LNCaP clone FGC (cell line): ENCODE measurements around the gene FOXP1.

Experiments
- DNase-seq: peaks from one replicate; pipeline ENCODE4 v3.0.0-alpha.2; 2011; ENCODE audit warnings: low read depth
- H3K4me3 ChIP-seq: 2 replicates; pipeline ENCODE4 v1.5.1; 2011; ENCODE audit warnings: mild to moderate bottlenecking, low read depth, low read length, control low read depth
- TF ChIP-seq, protein P1 (sequence below): IDR thresholded peaks from 2 replicates; pipeline ENCODE4 v1.5.1; 2012; ENCODE audit warnings: mild to moderate bottlenecking; ENCODE audit not compliant: control insufficient read depth, insufficient read depth; ENCODE audit errors: extremely low read depth

FOXP1 gene

DNA sequence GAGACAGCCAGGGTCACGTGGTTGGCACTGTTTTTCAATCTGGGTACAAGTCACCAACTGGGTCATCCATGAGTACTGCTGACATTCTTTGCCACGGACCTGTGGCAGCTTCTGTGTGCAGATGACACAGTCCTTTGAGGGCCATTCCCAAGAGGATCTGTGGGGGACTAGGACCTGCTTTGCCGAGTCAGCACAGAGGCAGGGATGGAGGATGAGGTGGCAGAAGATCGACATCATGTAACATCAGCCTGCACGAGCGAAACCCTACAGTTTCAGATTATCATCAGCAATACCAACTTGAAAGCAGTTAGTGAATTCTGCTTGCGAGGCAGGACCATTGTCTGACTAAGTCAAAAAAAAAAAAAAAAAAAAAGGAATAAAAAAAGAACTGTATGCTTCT lies 227.7 kb downstream of the FOXP1 start:
- TF ChIP-seq, protein P1, sequence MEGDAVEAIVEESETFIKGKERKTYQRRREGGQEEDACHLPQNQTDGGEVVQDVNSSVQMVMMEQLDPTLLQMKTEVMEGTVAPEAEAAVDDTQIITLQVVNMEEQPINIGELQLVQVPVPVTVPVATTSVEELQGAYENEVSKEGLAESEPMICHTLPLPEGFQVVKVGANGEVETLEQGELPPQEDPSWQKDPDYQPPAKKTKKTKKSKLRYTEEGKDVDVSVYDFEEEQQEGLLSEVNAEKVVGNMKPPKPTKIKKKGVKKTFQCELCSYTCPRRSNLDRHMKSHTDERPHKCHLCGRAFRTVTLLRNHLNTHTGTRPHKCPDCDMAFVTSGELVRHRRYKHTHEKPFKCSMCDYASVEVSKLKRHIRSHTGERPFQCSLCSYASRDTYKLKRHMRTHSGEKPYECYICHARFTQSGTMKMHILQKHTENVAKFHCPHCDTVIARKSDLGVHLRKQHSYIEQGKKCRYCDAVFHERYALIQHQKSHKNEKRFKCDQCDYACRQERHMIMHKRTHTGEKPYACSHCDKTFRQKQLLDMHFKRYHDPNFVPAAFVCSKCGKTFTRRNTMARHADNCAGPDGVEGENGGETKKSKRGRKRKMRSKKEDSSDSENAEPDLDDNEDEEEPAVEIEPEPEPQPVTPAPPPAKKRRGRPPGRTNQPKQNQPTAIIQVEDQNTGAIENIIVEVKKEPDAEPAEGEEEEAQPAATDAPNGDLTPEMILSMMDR, result no peak
- no peak overlapping the region for H3K4me3 ChIP-seq
- DNase-seq, result no peak

DNA sequence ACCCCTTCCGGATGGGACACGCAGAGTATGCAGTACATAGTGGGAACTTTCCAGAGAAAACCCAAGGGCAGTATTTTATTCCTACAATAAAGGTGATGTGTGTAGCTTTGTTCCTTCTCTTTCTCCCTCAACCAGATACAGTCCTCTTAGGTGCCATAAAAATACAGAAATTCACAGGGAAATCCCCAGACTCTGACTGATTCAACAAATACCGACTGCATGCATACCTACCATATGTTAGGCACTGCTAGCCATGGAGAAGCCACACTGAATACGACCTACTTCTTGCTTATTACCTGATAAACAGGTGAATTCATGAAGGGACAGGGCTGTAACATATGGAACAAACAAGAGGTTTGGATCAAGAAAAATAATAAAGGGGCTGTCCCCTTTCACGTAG lies 228.5 kb downstream of the FOXP1 start:
- TF ChIP-seq, protein P1, result no peak
- no peak overlapping the region for H3K4me3 ChIP-seq
- no peak for DNase-seq

DNA sequence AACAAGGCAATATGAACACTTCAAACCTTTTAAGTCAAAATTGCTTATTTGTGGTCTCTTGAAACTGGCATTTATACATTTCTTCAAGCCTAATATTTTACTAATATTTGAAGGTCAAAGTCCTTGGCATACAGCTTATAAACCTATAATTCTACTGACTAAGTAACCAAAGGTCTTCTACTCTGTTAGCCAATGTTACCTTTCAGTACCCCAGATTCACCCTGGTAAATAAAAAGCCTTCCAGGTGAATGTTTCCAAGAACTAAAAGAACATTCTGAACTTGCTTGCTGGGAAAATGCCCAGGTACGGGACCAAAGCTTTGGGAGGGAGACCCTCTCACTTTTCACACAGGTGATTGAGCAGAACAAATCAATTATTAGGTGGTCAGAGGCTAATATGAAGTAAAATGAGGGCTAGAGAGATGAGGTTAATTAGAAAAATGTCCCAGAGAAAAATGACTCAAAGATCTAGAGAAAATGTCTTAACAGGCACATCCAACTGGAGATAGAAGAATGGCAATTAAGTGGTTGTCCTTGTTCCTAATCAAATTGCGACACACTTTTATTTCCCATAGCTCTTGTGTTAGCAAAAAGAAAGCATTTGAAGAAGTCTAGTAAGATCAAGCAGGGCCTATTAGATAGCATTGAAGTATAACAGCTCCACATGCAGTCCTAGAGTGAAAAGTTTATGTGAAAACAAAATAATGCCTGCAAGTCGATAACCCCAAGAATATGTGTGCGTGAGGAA lies 232.0 kb downstream of the FOXP1 start:
- H3K4me3 ChIP-seq, result no peak overlapping the region
- TF ChIP-seq, protein P1, result no peak
- peak; percentile 13 for DNase-seq

DNA sequence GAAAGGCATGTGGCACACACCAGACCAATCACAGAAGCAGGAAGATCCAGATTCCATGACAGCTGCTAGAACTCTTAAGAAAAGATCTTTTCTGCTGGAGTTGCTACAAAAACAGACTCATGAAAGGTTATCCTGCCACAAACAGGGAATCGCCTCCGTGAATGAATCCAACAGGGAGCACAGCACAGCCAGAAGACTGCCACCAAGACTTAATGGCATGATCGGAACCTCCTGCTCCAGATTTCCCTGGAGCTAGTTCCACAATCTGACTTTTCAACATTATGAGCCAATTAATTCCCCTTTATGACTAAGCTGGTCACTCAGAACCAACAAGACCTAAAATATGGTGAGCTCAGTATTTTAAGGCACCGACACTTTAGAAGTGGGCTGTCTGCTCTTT lies 232.5 kb downstream of the FOXP1 start:
- no peak for DNase-seq
- TF ChIP-seq, protein P1, result no peak
- H3K4me3 ChIP-seq, result no peak overlapping the region

DNA sequence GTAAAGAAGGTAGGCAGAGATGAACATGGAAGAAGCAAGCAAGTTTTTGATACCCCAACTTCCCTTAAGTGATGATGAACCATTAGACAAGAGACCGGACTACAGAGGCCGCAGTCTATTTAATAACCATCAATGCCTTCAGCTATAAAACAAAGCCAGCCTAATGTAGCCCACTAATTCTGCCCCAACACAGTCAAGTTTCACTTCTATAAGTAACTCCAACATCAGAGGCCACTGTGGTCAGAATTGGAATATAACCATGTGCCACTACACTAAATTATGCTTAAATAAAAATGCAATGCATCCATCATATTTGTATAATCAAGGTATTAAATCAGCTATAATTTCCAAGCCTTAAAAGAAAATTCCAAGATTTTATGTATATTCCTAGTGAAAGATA lies 234.7 kb downstream of the FOXP1 start:
- H3K4me3 ChIP-seq, result no peak overlapping the region
- no peak for DNase-seq
- TF ChIP-seq, protein P1, result no peak

DNA sequence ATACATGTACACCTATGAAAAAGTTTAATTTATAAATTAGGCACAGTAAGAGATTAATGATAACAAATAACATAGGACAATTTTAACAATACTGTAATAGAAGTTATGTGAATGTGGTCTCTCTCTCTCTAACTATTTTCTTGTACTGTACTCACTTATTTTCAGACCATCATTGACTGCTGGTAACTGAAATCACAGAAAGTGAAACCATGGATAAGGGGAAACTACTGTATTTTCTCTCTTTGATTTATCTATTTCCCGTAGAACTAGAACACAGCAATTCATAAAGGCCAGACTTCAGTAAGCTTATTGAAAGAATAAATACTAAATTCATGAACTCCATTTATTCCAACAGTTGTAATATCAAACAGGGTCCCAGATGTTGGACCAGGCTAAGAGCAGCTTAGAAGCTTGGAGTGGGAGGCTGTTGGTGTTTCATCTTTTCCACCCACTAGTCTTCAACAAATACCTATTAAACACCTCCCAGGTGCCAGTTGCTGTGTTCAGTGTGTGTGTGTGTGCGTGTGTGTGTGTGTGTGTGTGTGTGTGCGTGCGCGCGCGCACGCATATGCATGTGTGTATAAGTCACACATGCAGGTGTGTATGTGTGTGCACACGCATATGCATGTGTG lies 235.4 kb downstream of the FOXP1 start:
- TF ChIP-seq, protein P1, result no peak
- DNase-seq, result no peak
- no peak overlapping the region for H3K4me3 ChIP-seq
